ENCODE data around the gene TAF1A. TPM values are rescaled to one million over a fixed set of nuclear protein-coding genes. Genes with fewer than 3 reads are reported as not detected.

TAF1A gene
- total RNA-seq, 4 donors from 2014 or later, result 2.0 to 30.1 (median 5.6) TPM

- H3K4me3 ChIP-seq, result no peak overlapping the region
- intact Hi-C loops (cut with DNase I; ENCODE audit: low total_unique reads), result no loop called here
- H3K9me3 ChIP-seq, result no peaks in the 10 kb centered on the region
- H3K27ac ChIP-seq, result no peak overlapping the region
- DNase-seq, result no peak
- H3K4me1 ChIP-seq, result no peaks in the 10 kb centered on the region
- no peaks in the 10 kb centered on the region for H3K36me3 ChIP-seq
- no peak for TF ChIP-seq POLR2A (IDR thresholded peaks at IDR 0.05)
- TF ChIP-seq CTCF (IDR thresholded peaks at IDR 0.05), result no peak
- no peaks in the 10 kb centered on the region for H3K27me3 ChIP-seq
These were observed 30.8 kb upstream of the TAF1A start for GRCh38 chr1:222620566-222620965.

- Histone ChIP-seq H3K4me3 (peak overlapping the region; percentile 60 to 100), H3K27ac (peak overlapping the region; percentile 78 to 99), H3K9me3 (no peaks in the 10 kb centered on the region), H3K27me3 (no peaks in the 10 kb centered on the region), H3K36me3 (no peaks in the 10 kb centered on the region), H3K4me1 (no peaks in the 10 kb centered on the region)
- intact Hi-C loops (cut with DNase I; ENCODE audit: low total_unique reads), result no loop called here
- no peak for DNase-seq
- TF ChIP-seq CTCF (IDR thresholded peaks at IDR 0.05), result no peak
These were observed 29.3 kb upstream of the TAF1A start for GRCh38 chr1:222618880-222619596.

GRCh38 chr1:222618001-222618879 lies 28.5 kb upstream of the TAF1A start, which contains the start of gene MIA3:
Gene MIA3 (plus strand): TSS chr1:222618097. CDS start chr1:222618111, 14 bp downstream.
- H3K36me3 ChIP-seq, result no peaks in the 10 kb centered on the region
- no peaks in the 10 kb centered on the region for H3K27me3 ChIP-seq
- H3K4me3 ChIP-seq, result peak within 1 kb of the TSS; percentile 60 to 100
- peak within 1 kb of the TSS; percentile 90 to 99 for H3K27ac ChIP-seq
- intact Hi-C loops (cut with DNase I; ENCODE audit: low total_unique reads), result no loop called here
- TF ChIP-seq POLR2A (IDR thresholded peaks at IDR 0.05) (peak; percentile 31 to 47), CTCF (IDR thresholded peaks at IDR 0.05) (no peak)
- peak; percentile 32 to 76 for DNase-seq
- H3K4me1 ChIP-seq, result no peaks in the 10 kb centered on the region
- no peaks in the 10 kb centered on the region for H3K9me3 ChIP-seq

GRCh38 chr1:222617367-222617951 lies 27.7 kb upstream of the TAF1A start:
- intact Hi-C loops (cut with DNase I; ENCODE audit: low total_unique reads), result no loop called here
- TF ChIP-seq CTCF (IDR thresholded peaks at IDR 0.05) (peak in 1 of 4 experiments; percentile 2), POLR2A (IDR thresholded peaks at IDR 0.05) (peak; percentile 39 to 77)
- H3K9me3 ChIP-seq, result no peaks in the 10 kb centered on the region
- no peaks in the 10 kb centered on the region for H3K36me3 ChIP-seq
- H3K4me1 ChIP-seq, result no peaks in the 10 kb centered on the region
- peak; percentile 97 to 98 for DNase-seq
- H3K4me3 ChIP-seq, result peak overlapping the region; percentile 30 to 62
- peak overlapping the region; percentile 90 to 94 for H3K27ac ChIP-seq
- no peaks in the 10 kb centered on the region for H3K27me3 ChIP-seq

All from uterus (tissue), 4 donors.